HepG2 (cell line): Measurements from ENCODE around the gene GPATCH3. TPM values are rescaled to one million over a fixed set of nuclear protein-coding genes. Genes with fewer than 3 reads are reported as not detected.

Experiments used
- ARID5B ChIP-seq: IDR thresholded peaks from 2 replicates; pipeline ENCODE4 v1.4.0; 2020; ENCODE audit warnings: mild to moderate bottlenecking, missing genetic modification reagents
- ATF7-NPFF ChIP-seq: sonication (generic); formaldehyde crosslinking; IDR thresholded peaks from 2 replicates; pipeline ENCODE4 v1.8.1; 2023; ENCODE audit warnings: mild to moderate bottlenecking, low read depth, missing genetic modification reagents, moderate library complexity
- CREB1 ChIP-seq, 2 experiments: fragments of 450-650 bp in 1 of 2; IDR thresholded peaks; 2 replicates each; pipeline ENCODE4 v1.6.1; 2016 to 2017; ENCODE audit warnings: control low read depth in 1 of 2, mild to moderate bottlenecking in 1 of 2, missing compliant biosample characterization in 1 of 2, missing genetic modification characterization in 1 of 2
- DDIT3 ChIP-seq: sonication (generic); formaldehyde crosslinking; IDR thresholded peaks from 2 replicates; pipeline ENCODE4 v1.4.0; 2020; ENCODE audit warnings: mild to moderate bottlenecking, missing genetic modification reagents
- FOXA1 ChIP-seq, 2 experiments: fragments of 450-650 bp in 1 of 2; sonication (generic) in 1 of 2; formaldehyde crosslinking in 1 of 2; IDR thresholded peaks; 2 replicates each; pipeline versions ENCODE4 v1.4.0 to v1.6.1; 2016 to 2020; ENCODE audit warnings: missing genetic modification reagents in 1 of 2
- KDM2A ChIP-seq: sonication (generic); formaldehyde crosslinking; IDR thresholded peaks from 2 replicates; pipeline ENCODE4 v1.4.0; 2020; ENCODE audit warnings: low read depth, missing genetic modification reagents, borderline replicate concordance
- LCORL ChIP-seq, 2 experiments: fragments of 450-650 bp in 1 of 2; sonication (generic) in 1 of 2; formaldehyde crosslinking in 1 of 2; IDR thresholded peaks; 2 replicates each; pipeline versions ENCODE4 v1.5.0 to v1.6.1; 2017 to 2020; ENCODE audit warnings: antibody characterized with exemption in 1 of 2, missing genetic modification reagents in 1 of 2
- MIXL1 ChIP-seq: IDR thresholded peaks from 2 replicates; pipeline ENCODE4 v1.6.1; 2016
- NR1H2 ChIP-seq: sonication (generic); formaldehyde crosslinking; IDR thresholded peaks from 2 replicates; pipeline ENCODE4 v1.8.1; 2022; ENCODE audit warnings: low read depth, missing genetic modification reagents, borderline replicate concordance
- PHF21A ChIP-seq: sonication (generic); formaldehyde crosslinking; IDR thresholded peaks from 2 replicates; pipeline ENCODE4 v1.5.0; 2020; ENCODE audit warnings: mild to moderate bottlenecking, missing genetic modification reagents
- RARA ChIP-seq: IDR thresholded peaks from 2 replicates; pipeline ENCODE4 v1.6.1; 2016; ENCODE audit warnings: missing genetic modification reagents, missing compliant biosample characterization
- RBM22 ChIP-seq: fragments of 200-400 bp; formaldehyde crosslinking; optimal IDR thresholded peaks from 2 replicates; pipeline ENCODE3; 2017; ENCODE audit warnings: mild to moderate bottlenecking, low read length, moderate library complexity
- RNF2 ChIP-seq: fragments of 450-650 bp; conservative IDR thresholded peaks from 2 replicates; pipeline ENCODE4 v1.6.1; 2016; ENCODE audit warnings: low read depth
- RXRA ChIP-seq: sonication (generic); formaldehyde crosslinking; IDR thresholded peaks from 2 replicates; pipeline ENCODE4 v1.5.1; 2020; ENCODE audit warnings: missing genetic modification reagents
- SKI ChIP-seq: fragments of 450-650 bp; IDR thresholded peaks from one replicate; pipeline ENCODE4 v1.6.1; 2018; ENCODE audit warnings: mild to moderate bottlenecking; ENCODE audit not compliant: partially characterized antibody
- TARDBP ChIP-seq: sonication (generic); formaldehyde crosslinking; IDR thresholded peaks from 2 replicates; pipeline ENCODE4 v1.8.0; 2022; ENCODE audit warnings: mild to moderate bottlenecking, missing genetic modification reagents
- TEAD3 ChIP-seq: optimal IDR thresholded peaks from 2 replicates; pipeline ENCODE3; 2016; ENCODE audit warnings: borderline replicate concordance
- ZMYM3 ChIP-seq: sonication (generic); formaldehyde crosslinking; IDR thresholded peaks from 2 replicates; pipeline ENCODE4 v1.5.1; 2020; ENCODE audit warnings: mild to moderate bottlenecking, missing genetic modification reagents
- ZNF644 ChIP-seq: IDR thresholded peaks from 2 replicates; pipeline ENCODE4 v1.6.1; 2016; ENCODE audit warnings: low read depth
- polyA plus RNA-seq, 8 experiments: library from polyadenylated mRNA; depleted of rRNA in 3 of 8; stranded (reverse) in 7 of 8; unstranded in 1 of 8; fragments of >200 nt; fragmentation: Illumina TruSeq in 4 of 8; extraction: Trizol in 4 of 8; gene quantifications; 2 replicates each; pipeline versions ENCODE4 v1.2.1 to v1.2.3, GENCODE V29; 2011 to 2016; ENCODE audit warnings: low read depth in 4 of 8, missing spikeins in 1 of 8, mixed read lengths in 1 of 8; ENCODE audit not compliant: insufficient read depth in 1 of 8
- total RNA-seq, 5 experiments: library from RNA; depleted of rRNA; stranded (reverse); fragments of >200 nt; fragmentation: Illumina TruSeq; extraction: Trizol; gene quantifications; 2 replicates each; pipeline ENCODE4 v1.2.3, GENCODE V29; 2016; ENCODE audit warnings: low read depth in 1 of 5
- TF ChIP-seq, protein P1 (sequence below): sonication (generic); formaldehyde crosslinking; IDR thresholded peaks from 2 replicates; pipeline ENCODE4 v1.4.0; 2020; ENCODE audit warnings: mild to moderate bottlenecking, missing genetic modification reagents, borderline replicate concordance

The GPATCH3 gene
- total and polyA plus RNA-seq, 2 of the 13 experiments (the other 11 are each of a cell fraction or from before 2014, with no cell fraction given), result 8.3 to 11.0 TPM

- TF ChIP-seq, protein P1, sequence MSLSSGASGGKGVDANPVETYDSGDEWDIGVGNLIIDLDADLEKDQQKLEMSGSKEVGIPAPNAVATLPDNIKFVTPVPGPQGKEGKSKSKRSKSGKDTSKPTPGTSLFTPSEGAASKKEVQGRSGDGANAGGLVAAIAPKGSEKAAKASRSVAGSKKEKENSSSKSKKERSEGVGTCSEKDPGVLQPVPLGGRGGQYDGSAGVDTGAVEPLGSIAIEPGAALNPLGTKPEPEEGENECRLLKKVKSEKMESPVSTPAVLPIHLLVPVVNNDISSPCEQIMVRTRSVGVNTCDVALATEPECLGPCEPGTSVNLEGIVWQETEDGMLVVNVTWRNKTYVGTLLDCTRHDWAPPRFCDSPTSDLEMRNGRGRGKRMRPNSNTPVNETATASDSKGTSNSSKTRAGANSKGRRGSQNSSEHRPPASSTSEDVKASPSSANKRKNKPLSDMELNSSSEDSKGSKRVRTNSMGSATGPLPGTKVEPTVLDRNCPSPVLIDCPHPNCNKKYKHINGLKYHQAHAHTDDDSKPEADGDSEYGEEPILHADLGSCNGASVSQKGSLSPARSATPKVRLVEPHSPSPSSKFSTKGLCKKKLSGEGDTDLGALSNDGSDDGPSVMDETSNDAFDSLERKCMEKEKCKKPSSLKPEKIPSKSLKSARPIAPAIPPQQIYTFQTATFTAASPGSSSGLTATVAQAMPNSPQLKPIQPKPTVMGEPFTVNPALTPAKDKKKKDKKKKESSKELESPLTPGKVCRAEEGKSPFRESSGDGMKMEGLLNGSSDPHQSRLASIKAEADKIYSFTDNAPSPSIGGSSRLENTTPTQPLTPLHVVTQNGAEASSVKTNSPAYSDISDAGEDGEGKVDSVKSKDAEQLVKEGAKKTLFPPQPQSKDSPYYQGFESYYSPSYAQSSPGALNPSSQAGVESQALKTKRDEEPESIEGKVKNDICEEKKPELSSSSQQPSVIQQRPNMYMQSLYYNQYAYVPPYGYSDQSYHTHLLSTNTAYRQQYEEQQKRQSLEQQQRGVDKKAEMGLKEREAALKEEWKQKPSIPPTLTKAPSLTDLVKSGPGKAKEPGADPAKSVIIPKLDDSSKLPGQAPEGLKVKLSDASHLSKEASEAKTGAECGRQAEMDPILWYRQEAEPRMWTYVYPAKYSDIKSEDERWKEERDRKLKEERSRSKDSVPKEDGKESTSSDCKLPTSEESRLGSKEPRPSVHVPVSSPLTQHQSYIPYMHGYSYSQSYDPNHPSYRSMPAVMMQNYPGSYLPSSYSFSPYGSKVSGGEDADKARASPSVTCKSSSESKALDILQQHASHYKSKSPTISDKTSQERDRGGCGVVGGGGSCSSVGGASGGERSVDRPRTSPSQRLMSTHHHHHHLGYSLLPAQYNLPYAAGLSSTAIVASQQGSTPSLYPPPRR (CRISPR knock-in tag), result peak; percentile 27; the same call in 1 of the 2 replicates
- TF ChIP-seq MIXL1 (CRISPR knock-in tag), result 0 out of 2 replicates have a peak, but pooled peaks have one; percentile 15
- peak; percentile 7 for TF ChIP-seq TEAD3 (CRISPR knock-in tag)
- peak; percentile 92 for TF ChIP-seq ZNF644 (CRISPR knock-in tag)
- no peak for TF ChIP-seq LCORL (IDR thresholded peaks at IDR 0.05)
- 0 out of 2 replicates have a peak, but pooled peaks have one; percentile 52 for TF ChIP-seq LCORL (CRISPR knock-in tag; IDR thresholded peaks at IDR 0.05)
- no peak for TF ChIP-seq RNF2
- 0 out of 2 replicates have a peak, but pooled peaks have one; percentile 11 for TF ChIP-seq CREB1 (IDR thresholded peaks at IDR 0.05)
- TF ChIP-seq CREB1 (CRISPR knock-in tag; IDR thresholded peaks at IDR 0.05), result no peak
- peak; percentile 35; the same call in 1 of the 2 replicates for TF ChIP-seq KDM2A (CRISPR knock-in tag)
- peak; percentile 50 for TF ChIP-seq SKI
- no peak for TF ChIP-seq RBM22
- 0 out of 2 replicates have a peak, but pooled peaks have one; percentile 9 for TF ChIP-seq ATF7-NPFF (CRISPR knock-in tag)
- TF ChIP-seq PHF21A (CRISPR knock-in tag), result no peak
- TF ChIP-seq TARDBP (CRISPR knock-in tag), result 0 out of 2 replicates have a peak, but pooled peaks have one; percentile 10
- peak; percentile 51; the same call in 1 of the 2 replicates for TF ChIP-seq RXRA
- no peak for TF ChIP-seq NR1H2 (CRISPR knock-in tag)
- no peak for TF ChIP-seq DDIT3
- TF ChIP-seq RARA (CRISPR knock-in tag), result peak; percentile 58
- peak; percentile 44; the same call in 1 of the 2 replicates for TF ChIP-seq ARID5B (CRISPR knock-in tag)
- peak; percentile 42; the same call in 1 of the 2 replicates for TF ChIP-seq ZMYM3 (CRISPR knock-in tag)
- no peak for TF ChIP-seq FOXA1 (IDR thresholded peaks at IDR 0.05)
- TF ChIP-seq FOXA1 (CRISPR knock-in tag; IDR thresholded peaks at IDR 0.05), result peak; percentile 64
These were observed 7.0 kb upstream of the GPATCH3 start (continued) for GRCh38 chr1:26907071-26907917.
